ENCODE results near the gene RPL23. TPM values are rescaled to one million over a fixed set of nuclear protein-coding genes. Genes with fewer than 3 reads are reported as not detected.

The RPL23 gene
- total and polyA plus RNA-seq, 9 of the 15 experiments (the other 6 are each of a cell fraction or from before 2014, with no cell fraction given): 1,745 to 3,667 (median 3,096) TPM

DNA sequence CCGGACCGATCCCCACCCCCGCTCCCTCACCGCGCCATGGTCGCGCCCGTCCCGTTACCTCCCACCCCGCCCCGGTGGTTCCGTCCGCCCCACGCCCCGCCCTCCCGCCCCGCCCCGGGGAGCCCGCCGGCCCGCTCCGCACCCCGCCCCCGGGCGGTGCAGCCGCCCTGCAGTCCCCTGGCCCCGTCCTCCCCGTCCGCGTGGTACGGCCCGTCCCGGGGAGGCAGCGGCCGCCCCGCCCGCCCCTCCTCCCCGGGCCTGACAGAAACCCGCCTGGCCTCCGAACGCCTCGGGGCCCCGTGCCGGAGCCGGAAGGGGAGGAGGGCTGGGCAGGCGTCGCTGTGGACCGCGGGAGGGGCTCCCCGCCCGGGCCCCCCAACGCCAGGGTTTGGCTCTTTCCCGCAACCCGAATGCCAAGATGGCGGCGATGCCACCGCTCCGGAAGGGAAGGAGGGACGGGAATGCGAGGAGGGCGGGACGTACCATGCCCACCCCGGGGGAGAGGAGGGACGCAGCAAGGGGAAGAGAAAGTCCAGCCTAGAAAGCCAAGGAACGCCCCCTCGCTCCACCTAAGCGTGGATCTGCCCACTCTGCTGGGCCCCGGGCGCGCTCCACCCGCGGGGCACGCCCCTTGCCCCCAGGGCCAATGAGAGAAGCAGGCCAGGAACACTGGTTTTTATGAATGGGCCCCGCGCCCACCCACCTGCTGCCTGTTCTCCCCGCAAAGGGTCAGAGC lies 53.9 kb downstream of the RPL23 start, which contains the start of gene PIP4K2B (continued):
- no peak for TF ChIP-seq ZC3H4 (CRISPR knock-in tag; IDR thresholded peaks at IDR 0.05; ENCODE audit: borderline replicate concordance)
- no peak for TF ChIP-seq ETS2 (tag; IDR thresholded peaks at IDR 0.05; ENCODE audit: borderline replicate concordance, poor library complexity, severe bottlenecking)
- TF ChIP-seq, protein P1, sequence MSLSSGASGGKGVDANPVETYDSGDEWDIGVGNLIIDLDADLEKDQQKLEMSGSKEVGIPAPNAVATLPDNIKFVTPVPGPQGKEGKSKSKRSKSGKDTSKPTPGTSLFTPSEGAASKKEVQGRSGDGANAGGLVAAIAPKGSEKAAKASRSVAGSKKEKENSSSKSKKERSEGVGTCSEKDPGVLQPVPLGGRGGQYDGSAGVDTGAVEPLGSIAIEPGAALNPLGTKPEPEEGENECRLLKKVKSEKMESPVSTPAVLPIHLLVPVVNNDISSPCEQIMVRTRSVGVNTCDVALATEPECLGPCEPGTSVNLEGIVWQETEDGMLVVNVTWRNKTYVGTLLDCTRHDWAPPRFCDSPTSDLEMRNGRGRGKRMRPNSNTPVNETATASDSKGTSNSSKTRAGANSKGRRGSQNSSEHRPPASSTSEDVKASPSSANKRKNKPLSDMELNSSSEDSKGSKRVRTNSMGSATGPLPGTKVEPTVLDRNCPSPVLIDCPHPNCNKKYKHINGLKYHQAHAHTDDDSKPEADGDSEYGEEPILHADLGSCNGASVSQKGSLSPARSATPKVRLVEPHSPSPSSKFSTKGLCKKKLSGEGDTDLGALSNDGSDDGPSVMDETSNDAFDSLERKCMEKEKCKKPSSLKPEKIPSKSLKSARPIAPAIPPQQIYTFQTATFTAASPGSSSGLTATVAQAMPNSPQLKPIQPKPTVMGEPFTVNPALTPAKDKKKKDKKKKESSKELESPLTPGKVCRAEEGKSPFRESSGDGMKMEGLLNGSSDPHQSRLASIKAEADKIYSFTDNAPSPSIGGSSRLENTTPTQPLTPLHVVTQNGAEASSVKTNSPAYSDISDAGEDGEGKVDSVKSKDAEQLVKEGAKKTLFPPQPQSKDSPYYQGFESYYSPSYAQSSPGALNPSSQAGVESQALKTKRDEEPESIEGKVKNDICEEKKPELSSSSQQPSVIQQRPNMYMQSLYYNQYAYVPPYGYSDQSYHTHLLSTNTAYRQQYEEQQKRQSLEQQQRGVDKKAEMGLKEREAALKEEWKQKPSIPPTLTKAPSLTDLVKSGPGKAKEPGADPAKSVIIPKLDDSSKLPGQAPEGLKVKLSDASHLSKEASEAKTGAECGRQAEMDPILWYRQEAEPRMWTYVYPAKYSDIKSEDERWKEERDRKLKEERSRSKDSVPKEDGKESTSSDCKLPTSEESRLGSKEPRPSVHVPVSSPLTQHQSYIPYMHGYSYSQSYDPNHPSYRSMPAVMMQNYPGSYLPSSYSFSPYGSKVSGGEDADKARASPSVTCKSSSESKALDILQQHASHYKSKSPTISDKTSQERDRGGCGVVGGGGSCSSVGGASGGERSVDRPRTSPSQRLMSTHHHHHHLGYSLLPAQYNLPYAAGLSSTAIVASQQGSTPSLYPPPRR (CRISPR knock-in tag; IDR thresholded peaks at IDR 0.05; ENCODE audit: borderline replicate concordance): no peak
- TF ChIP-seq CREB3L1 (IDR thresholded peaks at IDR 0.05; ENCODE audit: borderline replicate concordance, low read depth): peak; percentile 94
- peak; percentile 60 to 64; a peak in 1 of 4 replicates for TF ChIP-seq TEAD1 (CRISPR knock-in tag; IDR thresholded peaks at IDR 0.05)
- no peak for TF ChIP-seq TAL1 (IDR thresholded peaks at IDR 0.05)
- TF ChIP-seq, protein P2, sequence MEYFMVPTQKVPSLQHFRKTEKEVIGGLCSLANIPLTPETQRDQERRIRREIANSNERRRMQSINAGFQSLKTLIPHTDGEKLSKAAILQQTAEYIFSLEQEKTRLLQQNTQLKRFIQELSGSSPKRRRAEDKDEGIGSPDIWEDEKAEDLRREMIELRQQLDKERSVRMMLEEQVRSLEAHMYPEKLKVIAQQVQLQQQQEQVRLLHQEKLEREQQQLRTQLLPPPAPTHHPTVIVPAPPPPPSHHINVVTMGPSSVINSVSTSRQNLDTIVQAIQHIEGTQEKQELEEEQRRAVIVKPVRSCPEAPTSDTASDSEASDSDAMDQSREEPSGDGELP (CRISPR knock-in tag; IDR thresholded peaks at IDR 0.05; ENCODE audit: borderline replicate concordance): peak; percentile 72
- TF ChIP-seq, protein P3, sequence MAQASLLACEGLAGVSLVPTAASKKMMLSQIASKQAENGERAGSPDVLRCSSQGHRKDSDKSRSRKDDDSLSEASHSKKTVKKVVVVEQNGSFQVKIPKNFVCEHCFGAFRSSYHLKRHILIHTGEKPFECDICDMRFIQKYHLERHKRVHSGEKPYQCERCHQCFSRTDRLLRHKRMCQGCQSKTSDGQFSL (CRISPR knock-in tag; IDR thresholded peaks at IDR 0.05): 0 out of 2 replicates have a peak, but pooled peaks have one; percentile 15
- TF ChIP-seq, protein P3 (tag; IDR thresholded peaks at IDR 0.05): no peak
- no peak for TF ChIP-seq DACH1 (IDR thresholded peaks at IDR 0.05; ENCODE audit: partially characterized antibody)
- no peak for TF ChIP-seq ZBTB43 (CRISPR knock-in tag; IDR thresholded peaks at IDR 0.05)
- 0 out of 2 replicates have a peak, but pooled peaks have one; percentile 12 for TF ChIP-seq JUN (IDR thresholded peaks at IDR 0.05; ENCODE audit: borderline replicate concordance, low read depth, low read length)
- no peak for TF ChIP-seq JUN (CRISPR knock-in tag; IDR thresholded peaks at IDR 0.05; ENCODE audit: borderline replicate concordance)
- peak; percentile 69; the same call in 1 of the 2 replicates for TF ChIP-seq ZBTB7A (IDR thresholded peaks at IDR 0.05; ENCODE audit: borderline replicate concordance, control insufficient read depth, low read depth, low read length)
- peak; percentile 44; the same call in 1 of the 2 replicates for TF ChIP-seq PHF8 (IDR thresholded peaks at IDR 0.05; ENCODE audit: borderline replicate concordance, low read length)
- TF ChIP-seq SIX5 (IDR thresholded peaks at IDR 0.05; ENCODE audit: borderline replicate concordance in 1 of 2, insufficient read depth in 1 of 2, low read depth in 1 of 2, low read length in 2 of 2): peak; percentile 43 to 64; a peak in 3 of 4 replicates
